Upper lobe of left lung (tissue), 4 donors: ENCODE measurements around the gene LXN.

Experiments used
- CTCF ChIP-seq, 6 experiments: fragments of 450-650 bp in 4 of 6; fragments of 200-600 bp in 2 of 6; sonication (generic) in 2 of 6; IDR thresholded peaks; one replicate each; pipeline ENCODE4 v1.5.1; 2016 to 2019; ENCODE audit warnings: antibody characterized with exemption in 6 of 6
- POLR2A ChIP-seq, 4 donors: fragments of 450-650 bp; IDR thresholded peaks; one replicate each; pipeline ENCODE4 v1.5.1; 2016 to 2017; ENCODE audit warnings: antibody characterized with exemption in 4 of 4, mild to moderate bottlenecking in 2 of 4

- peak; percentile 56 to 68 (median 60) for TF ChIP-seq CTCF (IDR thresholded peaks at IDR 0.05)
- TF ChIP-seq POLR2A (IDR thresholded peaks at IDR 0.05), result no peak
Observed at GRCh38 chr3:158659454-158660237, 12.8 kb downstream of the LXN start.
